K562 (cell line): ENCODE results near the gene TEDC1. TPM values are rescaled to one million over a fixed set of nuclear protein-coding genes. Genes with fewer than 3 reads are reported as not detected.

Experiments
- ATAC-seq: fragments of 200-7000 bp; cut with Tn5 transposase; 3 replicates; pipeline ENCODE4 v1.9.1; 2020; ENCODE audit warnings: moderate library complexity
- BruUV-seq: library from RNA; stranded (reverse); fragments of 400-500 nt; replicated peaks from 2 replicates; lab custom pipeline; 2021; lab: Mats Ljungman, UMichigan
- CTCF ChIA-PET: fragments of 300-600 bp; formaldehyde crosslinking; extraction: SDS; loops from one replicate; lab custom pipeline; 2021; ENCODE audit warnings: low intra/inter-chr PET ratio; lab: Yijun Ruan, JAX
- POLR2A ChIA-PET: fragments of 300-600, 350-650 bp; sonication (Branson Sonifier 250); formaldehyde crosslinking; extraction: SDS; loops from one replicate; lab custom pipeline; 2021; ENCODE audit warnings: antibody characterized with exemption, inconsistent platforms; lab: Yijun Ruan, JAX
- DNase-seq, 4 experiments: peaks; one replicate each; pipeline versions ENCODE4 v3.0.0 to v3.0.0-alpha.2; 2011 to 2018; ENCODE audit warnings: low spot score in 3 of 4, mixed read lengths in 3 of 4; ENCODE audit errors: extremely low read depth in 1 of 4
- FAIRE-seq: peaks from 2 replicates; lab custom pipeline; 2011; peaks lifted over from hg19 to GRCh38; lab: Jason Lieb, UNC
- H2AFZ ChIP-seq: 2 replicates; pipeline ENCODE4 v1.6.0; 2011; ENCODE audit warnings: low read depth, low read length, control low read depth, inconsistent platforms
- H3K27ac ChIP-seq: fragments of 200-600 bp; 3 replicates; pipeline ENCODE4 v1.8.0; 2011; ENCODE audit warnings: low read depth, mild to moderate bottlenecking, control low read depth, inconsistent platforms, low read length, moderate library complexity, mixed read lengths; ENCODE audit errors: extremely low read depth
- H3K27me3 ChIP-seq, 2 experiments: fragments of 300-600 bp in 1 of 2; 2 replicates in 1 of 2; 3 replicates in 1 of 2; pipeline versions ENCODE4 v1.6.0 to v1.8.0; 2011; ENCODE audit warnings: inconsistent platforms in 2 of 2, low read length in 2 of 2, mild to moderate bottlenecking in 1 of 2, mixed read lengths in 1 of 2, moderate library complexity in 1 of 2; ENCODE audit not compliant: control insufficient read depth in 2 of 2, insufficient read depth in 2 of 2
- H3K36me3 ChIP-seq: fragments of 300-600 bp; 3 replicates; pipeline ENCODE4 v1.8.0; 2011; ENCODE audit warnings: mild to moderate bottlenecking, low read length, inconsistent platforms; ENCODE audit not compliant: control insufficient read depth, insufficient read depth
- H3K4me1 ChIP-seq, 2 experiments: fragments of 200-600 bp in 1 of 2; replicated peaks in 1 of 2; 2 replicates in 1 of 2; 3 replicates in 1 of 2; pipeline versions ENCODE4 v1.5.1 to v1.8.0; 2011; ENCODE audit warnings: inconsistent platforms in 2 of 2, low read length in 2 of 2, mild to moderate bottlenecking in 1 of 2, mixed read lengths in 1 of 2, moderate library complexity in 1 of 2; ENCODE audit not compliant: control insufficient read depth in 2 of 2, insufficient read depth in 2 of 2
- H3K4me2 ChIP-seq: 2 replicates; pipeline ENCODE4 v1.6.1; 2011; ENCODE audit warnings: low read length, control low read depth, inconsistent platforms, mixed read lengths; ENCODE audit not compliant: insufficient read depth
- H3K4me3 ChIP-seq: fragments of 200-600 bp; sonication (generic), shearing (Covaris generic); 2 replicates; pipeline ENCODE4 v1.5.1; 2016; ENCODE audit warnings: control low read depth, inconsistent platforms
- H3K79me2 ChIP-seq: fragments of 200-600 bp; 3 replicates; pipeline ENCODE4 v1.8.0; 2011; ENCODE audit warnings: low read length, inconsistent platforms; ENCODE audit not compliant: control insufficient read depth, insufficient read depth
- H3K9ac ChIP-seq, 2 experiments: 2 replicates each; pipeline versions ENCODE4 v1.6.0 to v1.6.1; 2011; ENCODE audit warnings: low read depth in 2 of 2, low read length in 2 of 2, control low read depth in 1 of 2, inconsistent platforms in 1 of 2, mild to moderate bottlenecking in 1 of 2, mixed read lengths in 1 of 2; ENCODE audit not compliant: insufficient read depth in 1 of 2
- H3K9me1 ChIP-seq: one replicate; pipeline ENCODE4 v1.6.0; 2011; ENCODE audit warnings: inconsistent platforms, mild to moderate bottlenecking, low read length, moderate library complexity; ENCODE audit not compliant: control insufficient read depth, insufficient read depth
- H3K9me3 ChIP-seq: replicated peaks from 2 replicates; pipeline ENCODE4 v1.5.1; 2011; ENCODE audit warnings: low read depth, low read length, inconsistent platforms; ENCODE audit not compliant: control insufficient read depth, insufficient read depth
- H4K20me1 ChIP-seq: replicated peaks from 2 replicates; pipeline ENCODE4 v1.6.1; 2011; ENCODE audit warnings: low read length, inconsistent platforms, mixed read lengths; ENCODE audit not compliant: control insufficient read depth, insufficient read depth
- CEBPB ChIP-seq: fragments of 450-650 bp; IDR thresholded peaks from 2 replicates; pipeline ENCODE4 v1.6.1; 2016; ENCODE audit warnings: missing genetic modification characterization, missing compliant biosample characterization
- CHD1 ChIP-seq: fragments of 200-600 bp; sonication (generic); IDR thresholded peaks from one replicate; pipeline ENCODE4 v1.6.1; 2012; ENCODE audit warnings: mild to moderate bottlenecking, moderate library complexity, low read length, inconsistent platforms
- FOXP1 ChIP-seq: sonication (generic); formaldehyde crosslinking; IDR thresholded peaks from 2 replicates; pipeline ENCODE4 v1.8.0; 2022; ENCODE audit warnings: mild to moderate bottlenecking, missing genetic modification reagents
- GABPB2 ChIP-seq: fragments of 250-450 bp; sonication (Bioruptor Pico); conservative IDR thresholded peaks from 2 replicates; pipeline ENCODE4 v1.5.1; 2021; ENCODE audit warnings: mild to moderate bottlenecking
- NUFIP1 ChIP-seq: fragments of 450-650 bp; IDR thresholded peaks from 2 replicates; pipeline ENCODE4 v1.6.1; 2018; ENCODE audit not compliant: partially characterized antibody
- PTBP1 ChIP-seq: fragments of 200-400 bp; formaldehyde crosslinking; IDR thresholded peaks from 2 replicates; pipeline ENCODE4 v1.6.1; 2017; ENCODE audit warnings: low read depth, low read length
- RBM25 ChIP-seq: fragments of 200-400 bp; formaldehyde crosslinking; IDR thresholded peaks from 2 replicates; pipeline ENCODE4 v1.6.1; 2018; ENCODE audit warnings: low read length, low read depth, moderate library complexity; ENCODE audit not compliant: severe bottlenecking
- WGBS: fragments of 100-300 bp; shearing (Covaris generic); methylation state at CpG from one replicate; pipeline ENCODE4 v1.1.6; 2016; ENCODE audit warnings: low coverage, mixed read lengths; ENCODE audit not compliant: insufficient coverage; ENCODE audit errors: missing lambda C conversion rate; 5-methylcytosine and 5-hydroxymethylcytosine counted together
- in situ Hi-C: fragments of 300-500 bp; cut with MboI; formaldehyde crosslinking; loops from 4 replicates; pipeline ENCODE4 v1.15.0; 2018; ENCODE audit warnings: inconsistent platforms, mixed read lengths
- intact Hi-C: fragments of 100-400 bp; cut with micrococcal nuclease; formaldehyde crosslinking; loops from 2 replicates; pipeline ENCODE4 v1.14.2; 2022
- polyA plus RNA-seq, 8 experiments: library from polyadenylated mRNA; depleted of rRNA in 4 of 8; stranded (reverse) in 5 of 8; unstranded in 3 of 8; fragments of >200 nt; fragmentation: Nextera tagmentation in 2 of 8; fragmentation: Illumina TruSeq in 1 of 8; extraction: Ambion mirVana in 2 of 8; extraction: Trizol in 1 of 8; gene quantifications; 2 replicates each; pipeline versions ENCODE4 v1.2.1 to v1.2.3, GENCODE V29; 2011 to 2014; ENCODE audit warnings: inconsistent platforms in 1 of 8, missing spikeins in 1 of 8
- total RNA-seq, 7 experiments: library from RNA; depleted of rRNA in 6 of 7; stranded (reverse); fragments of >200 nt in 6 of 7; fragmentation: Illumina TruSeq in 2 of 7; extraction: Trizol in 2 of 7; gene quantifications; 2 replicates each; pipeline versions ENCODE4 v1.2.1 to v1.2.3, GENCODE V29; 2011 to 2021; ENCODE audit warnings: low replicate concordance in 1 of 7
- TF ChIP-seq, protein P1 (sequence below), 3 experiments: fragments of 200-800 bp in 1 of 3; fragments of 250-450 bp in 1 of 3; fragments of 450-650 bp in 1 of 3; sonication (Bioruptor Pico) in 1 of 3; sonication (Bioruptor generic) in 1 of 3; formaldehyde crosslinking in 1 of 3; IDR thresholded peaks; 2 replicates each; pipeline versions ENCODE4 v1.6.1 to v1.8.0; 2016 to 2022; ENCODE audit warnings: mild to moderate bottlenecking in 2 of 3, missing genetic modification characterization in 2 of 3, missing compliant biosample characterization in 1 of 3, moderate library complexity in 1 of 3

The TEDC1 gene
- total and polyA plus RNA-seq, 9 of the 15 experiments (the other 6 are each of a cell fraction or from before 2014, with no cell fraction given), result 0.21 to 28.3 (median 5.9) TPM

DNA sequence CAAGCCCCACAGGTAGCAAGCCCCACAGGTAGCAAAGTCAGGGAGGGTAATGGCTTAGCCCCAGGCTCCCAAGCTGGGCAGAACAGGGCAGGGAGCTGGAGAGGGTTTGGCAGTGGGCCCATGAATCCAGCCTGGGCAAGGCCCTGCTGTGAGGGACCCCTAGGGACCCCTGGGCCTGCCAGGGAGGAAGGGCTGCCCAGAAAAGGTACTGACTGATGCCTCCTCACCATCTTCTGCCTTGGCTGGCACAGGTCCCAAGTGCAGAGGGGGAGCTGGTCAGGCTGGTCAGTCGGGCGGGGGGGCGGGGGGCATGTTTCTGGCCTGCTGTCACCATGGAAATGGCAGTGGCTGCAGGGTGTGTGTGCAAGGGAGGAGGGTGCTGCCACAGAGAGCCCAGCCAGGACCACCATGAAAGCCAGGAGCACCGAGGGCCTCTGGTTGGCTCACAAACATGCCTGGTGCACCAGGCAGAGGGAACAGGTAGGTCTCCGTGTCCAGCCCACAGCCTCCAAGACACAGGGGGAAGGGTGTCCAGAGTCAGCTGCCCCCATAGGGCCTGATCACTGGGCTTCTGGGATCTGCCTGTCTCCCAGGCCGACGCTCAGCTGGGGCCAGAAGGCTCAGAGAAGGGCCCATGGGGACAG, 17.9 kb upstream of the TEDC1 start:
- H3K4me1 ChIP-seq, result peaks cover 0 to 91% of the 10 kb centered on the region in 2 experiments; a peak in 2 of 5 replicates
- BruUV-seq, result no TSS peak

More for the DNA sequence above, 17.9 kb upstream of the TEDC1 start:
- Histone ChIP-seq H3K9me3 (no peaks in the 10 kb centered on the region), H3K9ac (peak overlapping the region in 1 of 2 experiments; percentile 87; a peak in 2 of 4 replicates), H2AFZ (0 out of 2 replicates have a peak overlapping the region, but pooled peaks have one; percentile 68), H3K79me2 (no peaks in the 10 kb centered on the region), H3K27ac (no peak overlapping the region), H4K20me1 (no peaks in the 10 kb centered on the region; the same call in 1 of the 2 replicates), H3K9me1 (no peaks in the 10 kb centered on the region), H3K27me3 (peaks cover 0 to 7% of the 10 kb centered on the region in 2 experiments; a peak in 1 of 5 replicates), H3K36me3 (peaks cover 14% of the 10 kb centered on the region; the same call in 1 of the 3 replicates), H3K4me2 (peak overlapping the region; percentile 63; the same call in 1 of the 2 replicates), H3K4me3 (no peak overlapping the region; the same call in 1 of the 2 replicates)
- CTCF ChIA-PET, result no interaction called here
- TF ChIP-seq, protein P1, sequence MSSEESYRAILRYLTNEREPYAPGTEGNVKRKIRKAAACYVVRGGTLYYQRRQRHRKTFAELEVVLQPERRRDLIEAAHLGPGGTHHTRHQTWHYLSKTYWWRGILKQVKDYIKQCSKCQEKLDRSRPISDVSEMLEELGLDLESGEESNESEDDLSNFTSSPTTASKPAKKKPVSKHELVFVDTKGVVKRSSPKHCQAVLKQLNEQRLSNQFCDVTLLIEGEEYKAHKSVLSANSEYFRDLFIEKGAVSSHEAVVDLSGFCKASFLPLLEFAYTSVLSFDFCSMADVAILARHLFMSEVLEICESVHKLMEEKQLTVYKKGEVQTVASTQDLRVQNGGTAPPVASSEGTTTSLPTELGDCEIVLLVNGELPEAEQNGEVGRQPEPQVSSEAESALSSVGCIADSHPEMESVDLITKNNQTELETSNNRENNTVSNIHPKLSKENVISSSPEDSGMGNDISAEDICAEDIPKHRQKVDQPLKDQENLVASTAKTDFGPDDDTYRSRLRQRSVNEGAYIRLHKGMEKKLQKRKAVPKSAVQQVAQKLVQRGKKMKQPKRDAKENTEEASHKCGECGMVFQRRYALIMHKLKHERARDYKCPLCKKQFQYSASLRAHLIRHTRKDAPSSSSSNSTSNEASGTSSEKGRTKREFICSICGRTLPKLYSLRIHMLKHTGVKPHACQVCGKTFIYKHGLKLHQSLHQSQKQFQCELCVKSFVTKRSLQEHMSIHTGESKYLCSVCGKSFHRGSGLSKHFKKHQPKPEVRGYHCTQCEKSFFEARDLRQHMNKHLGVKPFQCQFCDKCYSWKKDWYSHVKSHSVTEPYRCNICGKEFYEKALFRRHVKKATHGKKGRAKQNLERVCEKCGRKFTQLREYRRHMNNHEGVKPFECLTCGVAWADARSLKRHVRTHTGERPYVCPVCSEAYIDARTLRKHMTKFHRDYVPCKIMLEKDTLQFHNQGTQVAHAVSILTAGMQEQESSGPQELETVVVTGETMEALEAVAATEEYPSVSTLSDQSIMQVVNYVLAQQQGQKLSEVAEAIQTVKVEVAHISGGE (CRISPR knock-in tag; IDR thresholded peaks at IDR 0.05), result peak in 1 of 3 experiments; percentile 48; a peak in 1 of 6 replicates
- TF ChIP-seq NUFIP1 (no peak), RBM25 (no peak), CHD1 (no peak), FOXP1 (CRISPR knock-in tag) (no peak), PTBP1 (no peak), CEBPB (tag) (no peak), GABPB2 (no peak)
- 15% methylated on average over 3 of the region's 7 CpGs for WGBS
- DNase-seq, result no peak
- in situ Hi-C loops, result no loop called here
- intact Hi-C loops, result loop anchor here (10.0 kb wide), 1 partner anchor 52 kb away; the partner anchor contains the start of gene TMEM121
- FAIRE-seq, result no peak
- ATAC-seq, result no peak
- POLR2A ChIA-PET, result interaction anchor here (1.0 to 1.9 kb wide), 2 partner anchors 7 to 11 kb away, joined by 3 to 8 read pairs; no protein-coding TSS in a partner anchor
